NCI-H774 (cell line): ENCODE results near the gene PCGF1.
"Not testable (repeated sequence)": the region's sequence is repeated elsewhere in the genome, so short reads cannot be mapped to it uniquely, and the experiment has no call there.

Experiments
- DNase-seq: peaks from one replicate; lab custom pipeline; 2025; lab: John Stamatoyannopoulos, UW

Gene PCGF1

DNA sequence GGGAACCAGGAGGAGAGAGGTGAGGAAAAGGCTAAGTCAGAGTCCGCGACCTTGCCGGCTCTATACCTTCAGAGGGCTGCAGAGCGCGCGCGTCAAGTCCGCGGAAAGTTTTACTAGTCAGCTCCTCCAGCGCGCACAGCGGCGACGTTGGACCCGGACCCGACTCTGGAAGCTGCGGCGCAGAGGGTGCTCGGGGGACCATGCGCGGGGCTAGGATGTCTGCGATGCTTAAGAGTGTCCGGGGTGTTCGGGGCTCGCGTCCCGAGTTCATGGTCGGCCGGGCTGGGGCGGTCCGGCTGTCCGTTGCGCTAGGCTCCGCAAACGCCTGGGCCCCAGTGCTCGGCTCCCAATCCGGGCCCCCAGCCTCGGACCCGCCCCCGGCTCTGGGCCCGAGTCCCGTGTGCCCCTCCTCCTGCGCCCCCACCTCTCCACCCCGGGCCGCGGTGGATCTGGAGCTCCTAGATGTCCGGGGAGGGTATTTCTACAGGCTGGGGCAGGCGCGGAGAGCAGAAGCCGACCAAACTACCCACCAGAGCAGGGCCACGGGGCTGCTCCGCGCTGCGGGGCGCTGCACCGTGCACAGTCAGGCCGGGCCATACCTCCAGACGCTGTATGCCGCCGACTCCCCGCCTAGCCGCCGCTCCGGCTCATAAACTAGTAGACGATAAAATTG lies 8.1 kb downstream of the PCGF1 start, which contains the start of gene LBX2:
Gene LBX2 (minus strand): TSS at position 337 of the 673 bp plus-strand sequence. CDS start 66 bp downstream, at position 271.
- no peak for DNase-seq

DNA sequence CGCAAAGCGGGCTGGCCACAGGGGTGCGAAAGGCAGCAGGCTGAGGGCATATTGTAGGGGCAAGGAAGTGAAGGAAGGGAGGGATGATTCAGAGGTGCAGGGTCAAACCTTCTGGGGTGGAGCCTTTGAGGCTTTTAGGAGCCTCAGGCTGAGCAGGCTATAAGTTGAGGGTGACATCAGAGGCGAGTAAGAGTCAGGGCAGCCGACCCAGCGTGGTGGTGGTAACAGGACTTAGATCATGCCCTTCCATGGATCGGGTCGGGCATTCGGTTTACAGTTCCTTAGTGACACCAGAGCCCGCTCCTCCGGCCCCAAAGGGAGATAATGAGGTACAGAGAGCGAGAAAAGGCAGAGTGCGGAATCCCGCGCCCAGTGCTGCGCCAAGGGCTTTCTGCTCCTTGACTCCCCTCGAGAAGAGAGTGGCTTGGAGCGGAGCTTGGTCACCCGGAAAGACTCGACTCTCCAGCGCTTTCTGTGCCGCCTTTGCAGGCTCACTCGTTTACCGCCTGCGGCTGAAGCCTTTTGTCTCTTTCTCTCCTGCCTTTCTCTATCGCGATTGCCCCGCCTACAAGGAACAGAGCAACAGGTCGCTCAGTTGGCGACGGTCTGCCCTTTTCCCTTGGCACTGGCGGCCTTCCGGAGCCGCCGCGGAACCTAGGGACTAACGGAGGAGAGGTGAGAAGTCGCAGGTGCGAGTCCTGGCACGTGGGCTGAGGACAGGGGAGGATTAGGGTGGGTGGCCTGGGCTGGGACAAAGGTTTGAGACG lies 8.8 kb downstream of the PCGF1 start:
- no peak for DNase-seq

DNA sequence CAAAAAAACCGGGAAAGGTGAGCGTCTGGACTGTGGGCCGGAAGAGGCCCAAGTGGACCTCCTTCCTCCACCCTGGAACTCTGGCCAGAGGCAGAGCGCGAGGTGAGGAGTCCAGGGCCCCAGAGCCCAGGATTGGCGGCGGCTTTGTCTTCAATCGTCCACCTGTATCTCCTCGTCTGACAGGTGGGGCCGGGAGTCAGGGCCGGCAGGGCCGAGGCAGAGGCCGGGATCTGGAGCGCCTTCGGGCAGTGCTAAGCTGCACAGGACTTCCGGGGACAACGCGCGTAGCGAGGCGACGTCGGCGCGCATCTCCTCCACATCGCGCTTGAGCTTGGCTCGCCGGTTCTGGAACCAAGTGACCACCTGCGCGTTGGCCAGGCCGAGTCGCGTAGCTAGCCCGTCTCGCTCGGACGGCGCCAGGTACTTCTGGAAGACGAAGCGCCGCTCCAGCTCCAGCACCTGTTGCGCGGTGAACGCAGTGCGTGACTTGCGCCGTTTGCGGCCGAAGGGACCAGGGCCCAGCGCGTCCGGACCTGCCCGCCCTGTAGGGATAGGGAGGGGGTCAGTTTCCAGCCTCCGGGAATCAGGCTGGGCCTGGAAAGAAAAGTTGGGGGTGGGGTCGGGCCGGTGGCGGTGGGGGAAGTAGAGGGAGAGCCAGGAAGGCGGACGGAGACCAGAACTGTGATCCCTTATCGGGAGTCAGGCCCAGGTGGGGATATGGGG lies 9.6 kb downstream of the PCGF1 start:
- peak; percentile 18 for DNase-seq

DNA sequence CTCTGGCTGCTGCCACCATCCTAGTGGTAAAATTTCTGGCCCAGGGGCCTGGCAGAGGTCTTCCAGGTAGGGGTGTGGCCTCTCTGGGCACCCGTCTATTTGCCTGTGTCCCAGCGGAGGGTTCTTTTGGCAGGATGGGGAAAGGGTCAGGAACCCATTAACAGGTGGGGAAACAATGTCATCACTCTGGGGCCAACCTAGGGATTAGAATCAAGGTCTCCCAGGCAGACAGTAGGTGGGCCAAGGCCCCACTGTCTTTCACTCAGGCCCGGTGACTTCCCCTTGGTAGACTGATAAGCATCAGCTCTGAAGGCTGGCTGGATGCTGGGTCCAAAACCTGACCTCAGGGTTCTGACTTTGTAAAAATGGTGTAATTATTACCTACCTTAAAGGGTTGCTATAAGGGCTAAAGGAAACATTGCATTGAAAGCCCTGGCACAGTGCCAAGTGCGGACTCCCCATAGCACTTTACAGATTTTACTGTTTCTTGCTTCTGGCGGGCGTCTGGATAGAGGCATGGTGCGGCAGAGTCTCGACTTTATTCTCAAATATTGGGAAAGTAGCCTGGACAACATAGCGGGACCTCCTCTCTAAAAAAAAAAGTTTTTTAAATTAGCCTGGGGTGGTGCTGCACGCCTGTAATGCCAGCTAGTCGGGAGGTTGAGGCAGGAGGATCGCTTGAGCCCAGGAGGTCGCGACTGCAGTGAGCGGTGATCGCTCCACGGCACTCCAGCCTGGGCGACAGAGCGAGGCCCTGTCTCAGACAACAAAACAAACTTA lies 10.3 kb downstream of the PCGF1 start:
- DNase-seq: no peak

DNA sequence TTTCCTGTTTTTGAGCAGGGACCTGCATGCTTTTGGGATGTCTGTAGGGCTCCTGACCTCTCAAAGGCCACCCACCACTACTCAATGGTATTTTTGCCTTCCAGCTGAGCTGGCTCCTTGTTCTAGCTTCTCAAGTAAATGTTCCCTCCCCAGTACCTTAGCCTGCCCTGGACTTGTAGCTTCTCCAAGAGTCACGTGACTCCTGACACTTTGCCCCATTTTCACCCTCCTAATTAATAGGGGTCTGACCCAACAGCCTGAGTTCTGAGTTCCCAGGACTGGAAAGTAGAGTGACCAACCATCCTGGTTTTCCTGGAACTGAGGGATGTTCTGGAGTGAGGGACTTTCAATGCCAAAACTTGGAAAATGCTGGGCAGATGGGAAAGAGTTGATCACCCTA lies 12.1 kb downstream of the PCGF1 start:
- DNase-seq: no peak

DNA sequence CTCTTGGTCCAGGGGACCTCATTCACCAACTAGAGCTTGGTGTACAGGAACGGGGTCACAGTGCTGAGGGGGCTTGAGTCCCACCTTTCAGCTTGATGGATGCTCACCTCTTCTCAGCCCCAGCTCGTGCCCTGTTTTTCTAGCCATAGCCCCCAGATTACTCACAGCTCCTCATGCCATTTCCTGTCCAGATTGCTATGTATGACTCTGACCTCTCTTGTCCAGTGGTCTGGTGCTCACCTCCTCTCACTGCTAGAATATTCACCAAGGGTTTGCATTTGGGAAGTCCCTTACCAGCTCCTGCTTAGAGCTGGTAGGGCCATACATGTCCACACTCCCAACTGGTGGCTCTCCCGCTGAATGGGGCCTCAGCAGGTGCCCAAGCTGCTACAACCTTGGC lies 13.9 kb downstream of the PCGF1 start:
- DNase-seq: no peak

DNA sequence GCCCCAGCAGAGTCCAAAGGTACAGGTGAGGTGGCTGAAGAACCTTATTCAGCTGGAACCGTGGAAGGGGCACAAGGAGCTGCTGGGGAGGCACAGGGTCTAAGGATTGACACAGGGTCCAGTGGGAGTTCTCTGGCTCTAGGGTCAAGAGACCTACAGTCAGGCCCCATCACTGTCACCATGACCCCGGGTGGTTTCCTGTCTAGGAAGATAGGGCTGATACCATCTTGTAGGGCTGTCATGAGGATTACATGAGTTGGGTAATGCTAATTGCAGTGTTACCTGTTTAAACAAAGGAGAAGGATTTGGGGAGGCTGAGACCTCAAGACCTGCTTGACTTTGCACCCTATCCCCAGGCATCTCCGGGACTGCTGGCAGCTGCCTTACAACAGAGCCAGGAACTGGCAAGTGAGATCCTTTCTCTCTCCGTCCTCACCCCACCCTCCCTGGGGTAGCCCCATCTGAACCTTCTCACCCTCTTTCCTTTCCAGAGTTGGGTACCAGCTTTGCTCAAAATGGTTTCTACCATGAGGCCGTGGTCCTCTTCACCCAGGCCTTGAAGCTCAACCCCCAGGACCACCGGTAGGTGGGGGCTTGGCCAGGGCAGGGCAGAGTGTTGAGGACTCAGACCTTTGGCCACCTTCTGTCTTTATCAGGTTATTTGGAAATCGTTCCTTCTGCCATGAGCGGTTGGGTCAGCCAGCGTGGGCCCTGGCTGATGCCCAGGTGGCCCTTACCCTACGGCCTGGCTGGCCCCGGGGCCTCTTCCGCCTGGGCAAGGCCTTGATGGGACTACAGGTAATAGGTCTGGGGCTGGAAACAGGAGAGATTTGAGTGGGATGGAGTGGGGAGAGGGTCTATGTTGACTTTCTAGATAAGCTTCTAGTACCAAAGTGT lies 15.6 kb downstream of the PCGF1 start:
- DNase-seq: no peak

DNA sequence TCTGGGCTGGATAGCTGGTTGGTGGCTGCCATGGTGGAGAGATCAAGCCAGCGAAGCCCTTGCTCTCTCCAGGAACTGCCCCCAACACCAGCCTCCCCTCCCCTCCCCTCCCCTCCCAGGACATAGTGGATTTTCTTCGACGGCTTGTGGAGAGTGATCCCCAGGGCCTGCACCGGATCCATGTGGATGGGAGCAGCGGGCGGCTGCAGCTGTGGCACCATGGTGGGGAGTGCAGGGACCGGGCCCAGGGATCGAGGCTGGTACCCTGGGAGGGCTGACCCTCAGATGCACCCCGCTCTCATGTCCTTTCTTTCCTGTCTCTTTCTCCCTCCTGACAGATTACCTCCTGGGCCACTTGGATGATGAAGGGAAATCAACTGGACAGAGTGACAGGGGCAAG lies 17.6 kb downstream of the PCGF1 start:
- no peak for DNase-seq

DNA sequence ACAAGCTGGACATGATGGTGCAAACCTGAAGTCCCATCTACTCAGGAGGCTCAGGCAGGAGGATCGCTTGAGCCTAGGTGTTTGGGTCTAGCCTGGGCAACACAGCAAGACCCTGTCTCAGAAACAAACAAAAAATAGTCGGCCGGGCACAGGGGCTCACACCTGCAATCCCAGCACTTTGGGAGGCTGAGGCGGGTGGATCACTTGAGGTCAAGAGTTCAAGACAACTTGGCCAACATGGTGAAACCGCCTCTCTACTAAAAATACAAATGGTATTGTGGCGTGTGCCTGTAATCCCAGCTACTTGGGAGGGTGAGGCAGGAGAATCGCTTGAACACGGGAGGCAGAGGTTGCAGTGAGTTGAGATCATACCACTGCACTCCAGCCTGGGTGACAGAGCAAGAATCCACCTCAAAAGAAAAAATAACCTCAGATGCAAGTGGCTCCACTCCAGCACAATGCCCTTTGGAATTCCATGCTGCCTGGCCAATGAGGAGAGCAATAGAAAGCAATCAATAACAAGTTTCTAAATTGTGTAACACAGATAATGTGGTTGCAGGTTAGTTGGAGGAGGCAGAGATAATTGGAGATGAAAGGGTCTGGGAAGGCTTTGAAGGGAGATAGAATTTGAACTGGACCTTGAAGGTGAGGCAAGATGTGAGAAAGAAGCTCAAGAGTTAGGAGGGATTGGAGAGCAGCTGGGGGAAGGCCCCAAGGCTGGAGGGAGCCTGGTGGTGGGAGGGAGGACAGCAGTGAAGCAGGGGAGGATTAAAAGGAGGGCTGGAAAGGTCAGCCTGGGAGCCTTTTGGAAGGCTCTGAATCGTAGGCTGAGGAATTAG lies 18.6 kb downstream of the PCGF1 start:
- DNase-seq: no peak

DNA sequence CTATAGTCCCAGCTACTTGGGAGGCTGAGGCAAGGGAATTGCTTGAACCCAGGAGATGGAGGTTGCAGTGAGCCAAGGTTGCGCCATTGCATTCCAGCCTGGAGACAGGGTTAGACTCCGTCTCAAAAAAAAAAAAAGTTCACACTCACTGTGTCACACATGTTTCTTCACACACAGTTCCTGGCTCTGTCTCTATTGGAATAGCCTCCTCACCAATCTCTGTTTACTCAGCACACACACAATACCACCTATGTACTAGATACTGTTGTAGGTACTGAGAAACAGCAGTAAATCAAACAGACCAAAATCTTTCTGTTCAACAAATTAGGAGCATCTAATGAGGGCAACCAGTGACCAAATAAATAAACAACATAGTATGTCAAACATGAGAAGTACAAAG lies 21.4 kb downstream of the PCGF1 start:
- no peak for DNase-seq

DNA sequence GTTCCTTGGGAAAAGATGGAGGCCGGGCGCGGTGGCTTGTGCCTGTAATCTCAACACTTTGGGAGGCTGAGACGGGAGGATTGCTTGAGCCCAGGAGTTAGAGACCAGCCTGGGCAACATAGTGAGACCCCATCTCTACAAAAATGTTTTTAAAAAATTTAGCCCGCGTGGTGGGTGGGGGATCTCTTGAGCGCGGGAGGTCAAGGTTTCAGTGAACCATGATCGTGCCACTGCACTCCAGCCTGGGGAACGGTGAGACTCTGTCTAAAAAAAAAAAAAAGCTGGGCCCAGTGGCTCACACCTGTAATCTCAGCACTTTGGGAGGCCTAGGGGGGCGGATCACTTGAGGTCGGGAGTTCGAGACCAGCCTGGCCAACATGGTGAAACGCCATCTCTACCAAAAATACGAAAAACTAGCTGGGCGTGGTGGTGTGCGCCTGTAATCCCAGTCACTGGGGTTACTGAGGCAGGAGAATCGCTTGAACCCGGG lies 23.8 kb downstream of the PCGF1 start:
- not testable (repeated sequence) for DNase-seq

DNA sequence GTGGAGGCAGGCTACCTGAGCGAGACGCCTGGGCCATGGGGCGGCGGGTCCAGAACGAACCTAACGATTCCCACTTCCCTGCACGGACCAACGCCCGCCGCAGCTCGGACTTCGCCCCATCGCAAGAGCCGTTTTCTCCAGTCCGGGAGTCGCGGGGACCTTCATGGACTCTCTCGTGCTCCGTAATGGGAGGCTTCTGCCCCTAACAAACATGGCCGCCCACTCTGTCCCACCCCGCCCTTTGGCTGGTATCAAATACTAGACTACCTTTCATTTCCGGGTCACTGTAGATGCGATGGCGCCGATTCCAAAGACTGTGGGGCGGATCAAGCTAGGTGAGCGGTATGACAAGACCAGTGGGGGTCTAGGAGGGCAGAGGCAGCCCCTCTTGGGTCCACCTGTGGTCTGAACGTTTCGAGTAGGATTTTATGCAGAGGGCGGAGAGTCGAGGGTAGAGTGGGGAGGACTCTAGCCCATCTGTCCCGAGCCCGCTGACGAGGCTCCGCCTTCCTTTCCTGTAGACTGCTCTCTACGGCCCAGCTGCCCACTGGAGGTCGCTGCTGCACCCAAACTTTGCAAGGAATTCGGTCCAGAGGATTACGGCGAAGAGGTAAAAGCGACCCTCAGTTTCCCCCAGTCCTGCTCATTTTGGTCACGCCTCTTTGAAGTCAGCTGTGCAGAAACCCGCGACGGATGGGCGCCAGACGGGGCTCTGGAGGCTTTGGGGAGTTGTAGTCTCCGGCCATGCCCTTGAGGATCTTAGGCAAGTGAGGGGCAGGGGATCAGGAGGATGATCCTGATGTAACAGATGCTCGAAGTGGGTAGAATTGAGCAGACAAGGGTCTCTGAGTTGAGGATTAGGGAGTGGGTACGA lies 24.5 kb downstream of the PCGF1 start, which contains the start of the genes CCDC142 and TTC31:
Gene CCDC142 (minus strand): TSS at position 198 of the 874 bp plus-strand sequence. CDS start 161 bp downstream, at position 37.
Gene TTC31 (plus strand): TSS at position 281 of the 874 bp plus-strand sequence. CDS start 15 bp downstream, at position 296.
- peak; percentile 91 for DNase-seq

DNA sequence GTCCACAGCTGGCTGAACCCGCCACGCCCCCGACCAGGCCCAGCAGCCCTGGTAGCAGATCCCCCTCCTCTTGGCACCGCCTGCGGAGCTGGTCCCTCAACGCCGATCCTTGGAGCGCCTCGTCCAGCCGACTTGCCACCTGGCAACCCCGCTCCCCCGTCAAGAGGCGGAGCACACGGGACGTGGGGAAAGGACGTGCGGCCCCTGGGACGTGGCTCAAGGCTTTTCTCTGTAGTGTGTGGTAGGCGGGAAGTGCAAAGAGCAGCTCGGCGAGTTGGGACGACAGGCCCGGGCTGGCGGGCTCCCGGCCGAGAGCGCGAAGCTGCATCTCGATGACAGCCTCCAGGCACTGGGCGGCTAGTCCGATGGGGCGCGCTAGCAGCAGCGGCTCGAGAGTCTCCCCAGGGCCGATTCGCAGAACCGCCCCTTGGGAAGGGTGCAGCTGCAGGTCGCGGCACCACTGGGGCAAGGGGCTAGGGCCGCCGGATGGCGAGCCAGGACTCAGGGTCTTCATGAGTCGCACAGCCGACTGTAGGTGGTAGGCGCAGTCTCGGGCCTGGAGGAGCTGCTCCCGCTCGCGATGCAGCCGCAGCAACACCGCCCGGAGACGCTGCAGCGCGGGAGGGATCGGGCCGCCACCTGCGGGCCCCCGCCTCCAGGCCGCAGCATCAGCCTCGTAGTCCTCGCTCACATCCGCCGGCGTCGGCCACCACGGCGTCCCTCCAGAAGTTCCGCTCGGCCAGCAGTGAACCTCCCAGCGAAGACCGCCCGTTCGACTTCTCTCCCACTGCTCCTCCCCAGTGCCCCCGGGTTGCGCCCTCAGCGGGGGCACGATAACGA lies 25.3 kb downstream of the PCGF1 start:
- DNase-seq: no peak

DNA sequence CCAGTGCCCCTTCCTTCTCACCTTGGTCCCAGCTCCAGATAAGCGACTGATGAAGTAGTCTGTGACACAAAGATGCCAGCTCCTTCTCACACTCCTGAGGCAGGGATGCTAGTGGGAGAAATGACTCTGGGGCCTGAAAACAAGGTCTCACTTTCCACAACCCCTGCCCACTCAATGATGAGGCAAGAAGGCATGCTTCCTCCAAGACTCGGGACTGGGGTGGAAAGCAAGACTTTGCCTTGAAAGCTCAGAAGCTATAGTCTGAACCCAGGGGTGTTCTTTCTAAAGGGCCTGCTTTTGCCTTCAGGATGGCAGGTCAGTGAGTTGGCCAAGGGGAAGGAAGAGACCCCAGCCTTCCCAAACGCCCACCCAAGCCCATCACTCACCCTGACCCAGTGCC lies 26.1 kb downstream of the PCGF1 start:
- no peak for DNase-seq

DNA sequence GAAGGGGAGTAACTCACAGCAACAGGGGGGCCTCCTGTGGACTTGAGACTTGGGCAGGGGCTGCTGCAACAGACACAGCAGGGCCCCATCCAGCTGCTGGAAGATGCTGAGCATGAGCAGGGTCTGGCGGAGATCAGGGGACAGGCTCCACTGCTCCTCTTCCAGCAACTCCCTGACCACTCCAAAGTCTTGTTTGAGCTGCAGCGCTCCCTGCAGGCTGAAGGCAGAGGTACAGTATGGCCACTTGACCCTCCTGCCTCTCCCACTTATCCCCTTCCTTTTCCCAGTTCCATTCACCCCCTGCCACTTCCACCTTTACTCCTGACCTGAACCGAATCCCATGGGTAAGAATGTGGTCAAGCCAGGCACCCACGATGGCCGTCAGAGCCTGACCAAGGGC lies 32.6 kb downstream of the PCGF1 start:
- no peak for DNase-seq

DNA sequence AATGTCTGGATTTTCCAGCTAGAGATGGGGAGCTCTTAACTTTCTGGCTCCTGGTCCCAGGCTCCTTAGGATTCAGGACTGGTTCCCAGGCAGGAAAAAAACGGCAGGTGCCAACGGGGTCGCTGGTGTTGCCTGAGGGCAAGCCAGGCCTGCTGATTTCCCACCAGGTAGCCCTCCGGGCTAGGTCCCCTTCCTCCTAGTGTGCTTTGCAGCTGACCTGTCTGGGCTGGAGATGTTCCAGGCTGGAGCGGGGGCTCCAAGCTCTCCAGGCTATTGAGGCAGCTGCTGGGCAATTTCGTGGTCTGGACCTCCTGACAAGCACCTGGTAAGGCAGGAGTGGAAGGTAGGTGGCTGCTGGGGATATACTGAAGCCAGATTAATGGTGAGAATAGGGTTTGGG lies 33.0 kb downstream of the PCGF1 start:
- no peak for DNase-seq

DNA sequence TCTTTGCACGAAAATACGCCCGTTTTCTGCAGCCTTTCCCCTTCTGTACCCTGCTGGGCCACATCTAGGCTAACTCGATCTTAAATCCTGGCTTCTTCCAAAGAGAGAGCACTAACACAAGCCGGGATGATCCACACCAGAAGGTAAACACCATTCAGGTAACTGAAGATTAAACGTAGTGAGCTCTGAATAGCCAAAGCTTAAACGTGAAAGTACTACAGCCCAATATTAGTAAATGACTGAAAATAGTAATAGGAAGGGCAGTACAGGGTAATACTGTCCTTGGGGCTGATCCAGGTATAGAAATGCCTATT lies 34.6 kb downstream of the PCGF1 start:
- DNase-seq: no peak
